HepG2 (cell line): ENCODE measurements around the gene RPS25. TPM values are rescaled to one million over a fixed set of nuclear protein-coding genes. Genes with fewer than 3 reads are reported as not detected.
A peak's percentile ranks its signal among the peaks of the same experiment; 100 is the strongest.

Experiments used
- DMAP1 ChIP-seq: IDR thresholded peaks from 2 replicates; pipeline ENCODE4 v1.6.1; 2016
- JUN ChIP-seq: sonication (generic); formaldehyde crosslinking; IDR thresholded peaks from 2 replicates; pipeline ENCODE4 v1.4.0; 2020; ENCODE audit warnings: mild to moderate bottlenecking, missing genetic modification reagents
- KMT2B ChIP-seq: IDR thresholded peaks from 2 replicates; pipeline ENCODE4 v1.6.1; 2016; ENCODE audit warnings: missing genetic modification reagents, missing compliant biosample characterization
- MAFF ChIP-seq: IDR thresholded peaks from 2 replicates; pipeline ENCODE4 v1.6.1; 2011; ENCODE audit warnings: low read depth, low read length, improper control_type of control experiment
- NR1H2 ChIP-seq: sonication (generic); formaldehyde crosslinking; IDR thresholded peaks from 2 replicates; pipeline ENCODE4 v1.8.1; 2022; ENCODE audit warnings: low read depth, missing genetic modification reagents, borderline replicate concordance
- PHF8 ChIP-seq: sonication (generic); formaldehyde crosslinking; IDR thresholded peaks from 2 replicates; pipeline ENCODE4 v1.5.0; 2020; ENCODE audit warnings: missing genetic modification reagents
- SMAD9 ChIP-seq: sonication (generic); formaldehyde crosslinking; IDR thresholded peaks from 2 replicates; pipeline ENCODE4 v1.5.1; 2020; ENCODE audit warnings: mild to moderate bottlenecking, missing genetic modification reagents
- TGIF2 ChIP-seq: IDR thresholded peaks from 2 replicates; pipeline ENCODE4 v1.6.1; 2016; ENCODE audit warnings: control low read depth, missing compliant biosample characterization
- ZFP36L1 ChIP-seq: sonication (generic); formaldehyde crosslinking; IDR thresholded peaks from 2 replicates; pipeline ENCODE4 v1.8.0; 2022; ENCODE audit warnings: mild to moderate bottlenecking, missing genetic modification reagents, moderate library complexity
- ZNF768 ChIP-seq: sonication (generic); formaldehyde crosslinking; IDR thresholded peaks from 2 replicates; pipeline ENCODE4 v1.4.0; 2020; ENCODE audit warnings: missing genetic modification reagents
- ZNF878 ChIP-seq: sonication (generic); formaldehyde crosslinking; IDR thresholded peaks from 2 replicates; pipeline ENCODE4 v1.8.1; 2023; ENCODE audit warnings: mild to moderate bottlenecking, missing genetic modification reagents, moderate library complexity
- ZSCAN21 ChIP-seq: sonication (generic); formaldehyde crosslinking; IDR thresholded peaks from 2 replicates; pipeline ENCODE4 v1.8.0; 2022; ENCODE audit warnings: mild to moderate bottlenecking, missing genetic modification reagents, moderate library complexity, borderline replicate concordance
- polyA plus RNA-seq, 8 experiments: library from polyadenylated mRNA; depleted of rRNA in 3 of 8; stranded (reverse) in 7 of 8; unstranded in 1 of 8; fragments of >200 nt; fragmentation: Illumina TruSeq in 4 of 8; extraction: Trizol in 4 of 8; gene quantifications; 2 replicates each; pipeline versions ENCODE4 v1.2.1 to v1.2.3, GENCODE V29; 2011 to 2016; ENCODE audit warnings: low read depth in 4 of 8, missing spikeins in 1 of 8, mixed read lengths in 1 of 8; ENCODE audit not compliant: insufficient read depth in 1 of 8
- total RNA-seq, 5 experiments: library from RNA; depleted of rRNA; stranded (reverse); fragments of >200 nt; fragmentation: Illumina TruSeq; extraction: Trizol; gene quantifications; 2 replicates each; pipeline ENCODE4 v1.2.3, GENCODE V29; 2016; ENCODE audit warnings: low read depth in 1 of 5
- TF ChIP-seq, protein P1 (sequence below): sonication (generic); formaldehyde crosslinking; IDR thresholded peaks from 2 replicates; pipeline ENCODE4 v1.4.0; 2020; ENCODE audit warnings: missing genetic modification reagents
- TF ChIP-seq, protein P2 (sequence below): sonication (generic); formaldehyde crosslinking; IDR thresholded peaks from 2 replicates; pipeline ENCODE4 v1.8.0; 2022; ENCODE audit warnings: missing genetic modification reagents, mild to moderate bottlenecking, moderate library complexity, borderline replicate concordance
- TF ChIP-seq, protein P3 (sequence below): sonication (generic); formaldehyde crosslinking; IDR thresholded peaks from 2 replicates; pipeline ENCODE4 v1.4.0; 2020; ENCODE audit warnings: mild to moderate bottlenecking, missing genetic modification reagents
- TF ChIP-seq, protein P4 (sequence below): sonication (generic); formaldehyde crosslinking; IDR thresholded peaks from 2 replicates; pipeline ENCODE4 v1.5.0; 2020; ENCODE audit warnings: missing genetic modification reagents, mild to moderate bottlenecking, borderline replicate concordance
- TF ChIP-seq, protein P5 (sequence below): sonication (generic); formaldehyde crosslinking; IDR thresholded peaks from 2 replicates; pipeline ENCODE4 v1.4.0; 2020; ENCODE audit warnings: missing genetic modification reagents, mild to moderate bottlenecking, borderline replicate concordance
- TF ChIP-seq, protein P6 (sequence below): sonication (generic); formaldehyde crosslinking; IDR thresholded peaks from 2 replicates; pipeline ENCODE4 v1.5.1; 2020; ENCODE audit warnings: missing genetic modification reagents, mild to moderate bottlenecking, borderline replicate concordance

RPS25 gene
- total and polyA plus RNA-seq, 2 of the 13 experiments (the other 11 are each of a cell fraction or from before 2014, with no cell fraction given), result 839 to 1,415 TPM

DNA sequence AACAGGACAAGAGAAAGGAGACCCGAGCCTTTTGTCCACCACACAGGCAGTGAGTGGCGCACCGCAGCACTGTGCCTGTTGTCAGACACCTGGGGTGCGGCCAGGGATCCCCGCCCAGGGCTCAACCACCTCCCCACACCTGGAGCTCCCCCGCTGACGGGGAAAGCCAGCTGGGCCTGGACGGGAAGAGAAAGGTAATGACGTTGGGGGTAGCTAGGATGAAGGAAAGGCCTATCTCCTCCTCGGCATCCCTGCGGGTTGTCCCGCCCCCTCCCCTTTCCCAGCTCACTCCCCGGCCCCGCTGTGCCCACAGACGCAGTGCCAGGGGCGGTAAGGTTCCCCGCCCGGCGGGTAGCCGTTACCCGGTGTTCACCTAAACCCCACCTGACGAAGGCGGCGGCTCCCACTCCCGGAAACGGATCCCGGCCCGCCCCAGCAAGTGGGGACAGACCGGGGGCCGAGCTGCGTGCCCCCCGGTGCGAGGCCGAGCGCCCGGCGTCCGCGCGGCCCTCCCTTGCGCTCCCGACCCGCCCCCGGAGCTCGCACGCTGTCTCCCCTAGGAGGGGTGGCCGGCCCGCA lies 38.4 kb upstream of the RPS25 start (continued):
- TF ChIP-seq, protein P1, sequence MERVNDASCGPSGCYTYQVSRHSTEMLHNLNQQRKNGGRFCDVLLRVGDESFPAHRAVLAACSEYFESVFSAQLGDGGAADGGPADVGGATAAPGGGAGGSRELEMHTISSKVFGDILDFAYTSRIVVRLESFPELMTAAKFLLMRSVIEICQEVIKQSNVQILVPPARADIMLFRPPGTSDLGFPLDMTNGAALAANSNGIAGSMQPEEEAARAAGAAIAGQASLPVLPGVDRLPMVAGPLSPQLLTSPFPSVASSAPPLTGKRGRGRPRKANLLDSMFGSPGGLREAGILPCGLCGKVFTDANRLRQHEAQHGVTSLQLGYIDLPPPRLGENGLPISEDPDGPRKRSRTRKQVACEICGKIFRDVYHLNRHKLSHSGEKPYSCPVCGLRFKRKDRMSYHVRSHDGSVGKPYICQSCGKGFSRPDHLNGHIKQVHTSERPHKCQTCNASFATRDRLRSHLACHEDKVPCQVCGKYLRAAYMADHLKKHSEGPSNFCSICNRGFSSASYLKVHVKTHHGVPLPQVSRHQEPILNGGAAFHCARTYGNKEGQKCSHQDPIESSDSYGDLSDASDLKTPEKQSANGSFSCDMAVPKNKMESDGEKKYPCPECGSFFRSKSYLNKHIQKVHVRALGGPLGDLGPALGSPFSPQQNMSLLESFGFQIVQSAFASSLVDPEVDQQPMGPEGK (CRISPR knock-in tag), result peak; percentile 27; the same call in 1 of the 2 replicates
- TF ChIP-seq ZFP36L1 (no peak), ZNF878 (no peak), TGIF2 (0 out of 2 replicates have a peak, but pooled peaks have one; percentile 36), DMAP1 (CRISPR knock-in tag) (no peak), KMT2B (CRISPR knock-in tag) (no peak), SMAD9 (0 out of 2 replicates have a peak, but pooled peaks have one; percentile 13), ZNF768 (peak; percentile 42; the same call in 1 of the 2 replicates), MAFF (no peak), ZSCAN21 (CRISPR knock-in tag) (no peak), PHF8 (peak; percentile 45; the same call in 1 of the 2 replicates), NR1H2 (no peak), JUN (CRISPR knock-in tag) (no peak)
- TF ChIP-seq, protein P2, sequence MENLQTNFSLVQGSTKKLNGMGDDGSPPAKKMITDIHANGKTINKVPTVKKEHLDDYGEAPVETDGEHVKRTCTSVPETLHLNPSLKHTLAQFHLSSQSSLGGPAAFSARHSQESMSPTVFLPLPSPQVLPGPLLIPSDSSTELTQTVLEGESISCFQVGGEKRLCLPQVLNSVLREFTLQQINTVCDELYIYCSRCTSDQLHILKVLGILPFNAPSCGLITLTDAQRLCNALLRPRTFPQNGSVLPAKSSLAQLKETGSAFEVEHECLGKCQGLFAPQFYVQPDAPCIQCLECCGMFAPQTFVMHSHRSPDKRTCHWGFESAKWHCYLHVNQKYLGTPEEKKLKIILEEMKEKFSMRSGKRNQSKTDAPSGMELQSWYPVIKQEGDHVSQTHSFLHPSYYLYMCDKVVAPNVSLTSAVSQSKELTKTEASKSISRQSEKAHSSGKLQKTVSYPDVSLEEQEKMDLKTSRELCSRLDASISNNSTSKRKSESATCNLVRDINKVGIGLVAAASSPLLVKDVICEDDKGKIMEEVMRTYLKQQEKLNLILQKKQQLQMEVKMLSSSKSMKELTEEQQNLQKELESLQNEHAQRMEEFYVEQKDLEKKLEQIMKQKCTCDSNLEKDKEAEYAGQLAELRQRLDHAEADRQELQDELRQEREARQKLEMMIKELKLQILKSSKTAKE (CRISPR knock-in tag), result no peak
- TF ChIP-seq, protein P3, sequence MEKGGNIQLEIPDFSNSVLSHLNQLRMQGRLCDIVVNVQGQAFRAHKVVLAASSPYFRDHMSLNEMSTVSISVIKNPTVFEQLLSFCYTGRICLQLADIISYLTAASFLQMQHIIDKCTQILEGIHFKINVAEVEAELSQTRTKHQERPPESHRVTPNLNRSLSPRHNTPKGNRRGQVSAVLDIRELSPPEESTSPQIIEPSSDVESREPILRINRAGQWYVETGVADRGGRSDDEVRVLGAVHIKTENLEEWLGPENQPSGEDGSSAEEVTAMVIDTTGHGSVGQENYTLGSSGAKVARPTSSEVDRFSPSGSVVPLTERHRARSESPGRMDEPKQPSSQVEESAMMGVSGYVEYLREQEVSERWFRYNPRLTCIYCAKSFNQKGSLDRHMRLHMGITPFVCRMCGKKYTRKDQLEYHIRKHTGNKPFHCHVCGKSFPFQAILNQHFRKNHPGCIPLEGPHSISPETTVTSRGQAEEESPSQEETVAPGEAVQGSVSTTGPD, result no peak
- TF ChIP-seq, protein P4, sequence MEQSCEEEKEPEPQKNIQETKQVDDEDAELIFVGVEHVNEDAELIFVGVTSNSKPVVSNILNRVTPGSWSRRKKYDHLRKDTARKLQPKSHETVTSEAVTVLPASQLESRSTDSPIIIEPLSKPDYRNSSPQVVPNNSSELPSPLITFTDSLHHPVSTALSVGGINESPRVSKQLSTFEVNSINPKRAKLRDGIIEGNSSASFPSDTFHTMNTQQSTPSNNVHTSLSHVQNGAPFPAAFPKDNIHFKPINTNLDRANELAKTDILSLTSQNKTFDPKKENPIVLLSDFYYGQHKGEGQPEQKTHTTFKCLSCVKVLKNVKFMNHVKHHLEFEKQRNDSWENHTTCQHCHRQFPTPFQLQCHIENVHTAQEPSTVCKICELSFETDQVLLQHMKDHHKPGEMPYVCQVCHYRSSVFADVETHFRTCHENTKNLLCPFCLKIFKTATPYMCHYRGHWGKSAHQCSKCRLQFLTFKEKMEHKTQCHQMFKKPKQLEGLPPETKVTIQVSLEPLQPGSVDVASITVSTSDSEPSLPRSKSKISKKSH (CRISPR knock-in tag), result peak; percentile 58; the same call in 1 of the 2 replicates
- TF ChIP-seq, protein P5, sequence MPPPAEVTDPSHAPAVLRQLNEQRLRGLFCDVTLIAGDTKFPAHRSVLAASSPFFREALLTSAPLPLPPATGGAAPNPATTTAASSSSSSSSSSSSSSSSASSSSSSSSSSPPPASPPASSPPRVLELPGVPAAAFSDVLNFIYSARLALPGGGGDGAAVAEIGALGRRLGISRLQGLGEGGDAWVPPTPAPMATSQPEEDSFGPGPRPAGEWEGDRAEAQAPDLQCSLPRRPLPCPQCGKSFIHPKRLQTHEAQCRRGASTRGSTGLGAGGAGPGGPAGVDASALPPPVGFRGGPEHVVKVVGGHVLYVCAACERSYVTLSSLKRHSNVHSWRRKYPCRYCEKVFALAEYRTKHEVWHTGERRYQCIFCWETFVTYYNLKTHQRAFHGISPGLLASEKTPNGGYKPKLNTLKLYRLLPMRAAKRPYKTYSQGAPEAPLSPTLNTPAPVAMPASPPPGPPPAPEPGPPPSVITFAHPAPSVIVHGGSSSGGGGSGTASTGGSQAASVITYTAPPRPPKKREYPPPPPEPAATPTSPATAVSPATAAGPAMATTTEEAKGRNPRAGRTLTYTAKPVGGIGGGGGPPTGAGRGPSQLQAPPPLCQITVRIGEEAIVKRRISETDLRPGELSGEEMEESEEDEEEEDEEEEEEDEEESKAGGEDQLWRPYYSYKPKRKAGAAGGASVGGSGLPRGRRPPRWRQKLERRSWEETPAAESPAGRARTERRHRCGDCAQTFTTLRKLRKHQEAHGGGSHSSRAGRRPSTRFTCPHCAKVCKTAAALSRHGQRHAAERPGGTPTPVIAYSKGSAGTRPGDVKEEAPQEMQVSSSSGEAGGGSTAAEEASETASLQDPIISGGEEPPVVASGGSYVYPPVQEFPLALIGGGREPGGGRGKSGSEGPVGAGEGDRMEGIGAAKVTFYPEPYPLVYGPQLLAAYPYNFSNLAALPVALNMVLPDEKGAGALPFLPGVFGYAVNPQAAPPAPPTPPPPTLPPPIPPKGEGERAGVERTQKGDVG (CRISPR knock-in tag), result no peak
- TF ChIP-seq, protein P6, sequence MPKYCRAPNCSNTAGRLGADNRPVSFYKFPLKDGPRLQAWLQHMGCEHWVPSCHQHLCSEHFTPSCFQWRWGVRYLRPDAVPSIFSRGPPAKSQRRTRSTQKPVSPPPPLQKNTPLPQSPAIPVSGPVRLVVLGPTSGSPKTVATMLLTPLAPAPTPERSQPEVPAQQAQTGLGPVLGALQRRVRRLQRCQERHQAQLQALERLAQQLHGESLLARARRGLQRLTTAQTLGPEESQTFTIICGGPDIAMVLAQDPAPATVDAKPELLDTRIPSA (CRISPR knock-in tag), result no peak
